NCI-H1417 (cell line): ENCODE data around the gene UTS2B.
"Not testable (repeated sequence)": the region's sequence is repeated elsewhere in the genome, so short reads cannot be mapped to it uniquely, and the experiment has no call there.

ENCODE experiments used
- DNase-seq, 3 experiments: peaks; one replicate each; lab custom pipeline; 2025; lab: John Stamatoyannopoulos, UW

UTS2B gene

DNA sequence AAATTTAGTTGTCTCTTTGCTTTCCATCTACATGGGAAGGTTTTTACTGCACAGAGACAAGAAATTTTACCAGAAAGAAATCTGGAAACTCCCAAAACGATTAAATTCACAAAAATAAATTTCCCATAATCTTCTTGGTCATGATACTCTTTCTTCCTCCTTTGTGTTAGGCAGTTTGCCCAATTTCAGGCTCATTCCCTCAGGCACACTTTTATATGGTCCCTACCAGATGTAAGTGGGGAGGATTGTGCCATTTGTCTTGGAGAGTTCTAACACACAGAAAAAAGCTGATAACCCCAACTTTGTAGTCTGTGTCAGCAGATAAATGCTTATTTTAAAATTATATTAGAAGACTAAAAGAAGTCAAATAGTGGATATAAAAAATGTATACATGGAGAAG, 50.2 kb downstream of the UTS2B start:
- DNase-seq, result no peak

DNA sequence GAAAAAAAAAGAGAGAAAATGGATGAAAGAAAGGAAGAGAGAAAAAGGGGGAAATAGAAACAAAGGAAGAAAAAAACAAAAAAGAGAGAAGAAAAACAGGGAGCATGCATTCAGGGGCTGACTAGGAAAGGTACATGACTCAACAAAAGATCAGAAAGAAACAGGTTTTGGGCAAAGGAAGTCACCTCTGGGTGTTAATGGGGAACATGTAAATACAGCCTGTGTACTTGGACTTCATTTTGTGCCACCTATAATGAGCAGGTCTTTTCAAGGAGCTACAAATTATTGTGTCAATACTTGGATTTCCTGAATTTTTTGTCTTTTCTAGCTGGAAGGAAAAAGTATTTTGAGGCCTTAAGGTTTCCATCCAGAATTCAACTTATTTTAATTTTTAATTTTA, 54.6 kb downstream of the UTS2B start:
- peak in 1 of 3 experiments; percentile 19 for DNase-seq

DNA sequence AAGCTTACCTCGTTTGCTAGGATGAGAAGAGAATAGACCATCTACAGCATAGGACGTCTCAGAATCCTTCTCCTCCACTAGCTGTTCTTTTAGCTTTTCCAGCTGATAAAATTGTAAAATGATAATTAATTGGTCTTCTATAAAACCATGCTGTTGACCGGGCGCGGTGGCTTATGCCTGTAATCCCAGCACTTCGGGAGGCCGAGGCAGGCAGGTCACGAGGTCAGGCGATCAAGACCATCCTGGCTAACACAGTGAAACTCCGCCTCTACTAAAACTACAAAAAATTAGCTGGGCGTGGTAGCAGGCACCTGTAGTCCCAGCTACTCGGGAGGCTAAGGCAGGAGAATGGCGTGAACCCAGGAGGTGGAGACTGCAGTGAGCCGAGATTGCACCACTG, 55.1 kb downstream of the UTS2B start:
- DNase-seq, result not testable (repeated sequence)

DNA sequence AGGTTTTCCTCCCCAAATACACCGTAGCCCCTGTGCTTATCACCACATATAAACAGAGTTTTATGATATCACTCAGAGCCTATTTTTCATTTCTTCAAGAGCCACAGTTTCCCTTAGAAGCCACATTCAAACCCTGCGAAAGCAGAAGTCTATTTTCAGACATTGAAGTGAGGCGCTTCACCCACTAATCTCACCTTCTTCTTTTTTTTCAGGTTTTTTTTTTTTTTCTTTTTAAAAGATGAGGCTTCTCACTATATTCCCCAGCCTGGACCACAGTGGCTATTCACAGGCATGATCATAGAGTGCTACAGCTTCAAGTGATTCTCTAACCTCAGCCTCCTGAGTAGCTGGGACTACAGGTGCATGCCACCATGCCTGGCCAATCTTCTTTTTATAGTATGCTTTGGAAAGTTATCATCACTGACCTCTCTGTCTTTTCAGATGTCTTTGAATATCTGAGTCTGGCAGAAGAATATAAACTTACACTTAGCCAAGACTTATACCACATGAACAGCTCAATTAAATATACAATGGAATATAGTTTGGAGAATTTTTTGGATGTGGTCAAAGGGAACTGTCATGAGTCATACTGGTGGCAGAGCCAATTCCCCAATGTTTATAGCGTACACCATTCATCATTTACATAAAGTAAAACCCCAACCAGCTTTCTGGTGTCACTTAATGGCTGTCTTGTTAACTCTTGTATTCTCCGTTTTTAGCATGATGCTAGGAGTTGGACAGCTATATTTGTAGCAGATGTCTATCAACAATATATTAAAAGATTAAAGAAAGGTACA, 60.8 kb downstream of the UTS2B start:
- no peak for DNase-seq

DNA sequence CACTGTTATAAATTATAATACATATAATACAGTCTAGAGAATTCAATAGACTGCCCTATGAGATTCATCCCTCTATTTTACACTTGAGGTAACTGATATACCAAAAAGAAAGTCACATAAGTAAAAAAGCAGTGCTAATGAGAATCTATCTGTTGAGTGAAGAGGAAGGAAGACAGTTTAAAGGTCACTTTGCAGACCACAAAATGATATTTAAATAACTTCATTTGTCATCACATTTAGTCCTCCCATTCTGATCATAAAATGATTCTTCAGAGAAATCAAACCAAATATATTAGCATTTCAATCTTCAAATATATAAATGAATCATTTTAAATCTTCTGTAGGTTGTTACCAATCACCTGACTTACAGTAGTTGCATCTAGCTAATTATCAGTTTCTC, 61.6 kb downstream of the UTS2B start:
- no peak for DNase-seq

DNA sequence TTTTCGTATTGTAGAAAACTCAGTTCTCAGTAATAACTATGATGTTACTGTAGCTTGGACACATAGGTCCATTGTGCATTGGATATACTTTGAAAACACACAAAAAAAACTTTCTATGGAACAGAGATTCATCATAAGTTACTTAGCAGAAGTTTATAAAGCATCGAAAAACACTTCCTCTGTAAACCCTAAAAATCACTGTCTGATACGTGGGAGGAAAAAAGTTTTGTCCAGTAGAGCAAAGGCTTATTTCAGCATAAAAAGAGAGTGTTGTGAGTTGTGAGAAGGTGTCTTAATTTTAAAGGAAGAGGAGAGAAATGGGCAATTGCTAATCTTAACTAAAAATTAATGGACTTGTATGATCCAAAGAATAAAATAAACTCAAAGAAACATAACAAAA, 66.5 kb downstream of the UTS2B start:
- DNase-seq, result no peak

DNA sequence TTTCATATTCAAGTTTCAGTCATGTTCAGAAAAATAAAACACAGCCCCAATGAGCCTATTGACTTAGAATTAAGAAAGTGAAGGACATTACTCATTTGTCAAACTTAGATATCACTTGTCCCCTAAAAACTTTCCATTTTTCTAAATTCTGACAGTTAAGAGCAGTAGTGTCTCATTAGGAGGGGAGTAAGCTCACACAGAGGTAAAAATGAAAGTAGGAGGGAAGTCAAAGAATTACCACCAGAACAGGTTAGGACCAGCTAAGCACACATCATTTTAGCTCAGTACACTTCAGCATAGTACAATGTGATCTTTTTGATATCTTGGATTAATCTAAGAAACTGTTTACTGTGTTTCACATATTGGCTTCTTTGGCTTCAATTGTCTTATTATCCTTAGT, 67.0 kb downstream of the UTS2B start:
- no peak for DNase-seq

DNA sequence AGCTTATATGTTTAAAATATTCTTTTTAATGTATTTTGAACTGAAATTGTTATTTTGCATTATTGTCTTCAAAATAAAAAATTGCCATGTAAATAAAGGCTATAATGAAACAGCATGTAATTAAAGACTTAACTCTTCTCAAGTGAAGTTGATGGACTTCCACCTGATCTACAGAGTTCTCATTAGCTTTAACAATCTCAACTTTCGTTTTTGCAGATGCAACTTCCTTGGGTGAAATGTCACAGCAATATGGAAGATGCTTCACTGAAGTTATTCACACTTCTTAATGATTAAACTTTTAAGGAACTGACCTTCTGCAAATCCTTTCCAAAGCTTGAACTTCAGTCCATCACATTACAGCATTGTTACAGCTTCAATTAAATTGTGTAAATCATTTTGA, 67.7 kb downstream of the UTS2B start:
- no peak for DNase-seq

DNA sequence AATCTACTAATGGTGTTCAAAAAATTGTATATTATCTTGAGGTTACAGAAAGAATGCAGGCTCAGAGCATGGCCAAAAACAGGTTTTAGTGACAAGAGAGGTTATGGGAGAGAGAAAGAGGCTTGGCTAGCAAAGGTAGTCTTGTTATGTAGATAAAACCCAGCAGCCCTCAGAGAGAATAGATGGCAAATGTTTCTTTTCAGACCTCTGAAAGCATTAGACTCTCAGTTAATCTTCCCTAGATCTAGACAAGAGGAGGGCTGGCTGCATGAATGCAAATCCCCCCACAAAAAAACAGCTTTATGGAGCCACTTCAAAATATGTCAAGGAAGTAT, 69.1 kb downstream of the UTS2B start:
- DNase-seq, result no peak

DNA sequence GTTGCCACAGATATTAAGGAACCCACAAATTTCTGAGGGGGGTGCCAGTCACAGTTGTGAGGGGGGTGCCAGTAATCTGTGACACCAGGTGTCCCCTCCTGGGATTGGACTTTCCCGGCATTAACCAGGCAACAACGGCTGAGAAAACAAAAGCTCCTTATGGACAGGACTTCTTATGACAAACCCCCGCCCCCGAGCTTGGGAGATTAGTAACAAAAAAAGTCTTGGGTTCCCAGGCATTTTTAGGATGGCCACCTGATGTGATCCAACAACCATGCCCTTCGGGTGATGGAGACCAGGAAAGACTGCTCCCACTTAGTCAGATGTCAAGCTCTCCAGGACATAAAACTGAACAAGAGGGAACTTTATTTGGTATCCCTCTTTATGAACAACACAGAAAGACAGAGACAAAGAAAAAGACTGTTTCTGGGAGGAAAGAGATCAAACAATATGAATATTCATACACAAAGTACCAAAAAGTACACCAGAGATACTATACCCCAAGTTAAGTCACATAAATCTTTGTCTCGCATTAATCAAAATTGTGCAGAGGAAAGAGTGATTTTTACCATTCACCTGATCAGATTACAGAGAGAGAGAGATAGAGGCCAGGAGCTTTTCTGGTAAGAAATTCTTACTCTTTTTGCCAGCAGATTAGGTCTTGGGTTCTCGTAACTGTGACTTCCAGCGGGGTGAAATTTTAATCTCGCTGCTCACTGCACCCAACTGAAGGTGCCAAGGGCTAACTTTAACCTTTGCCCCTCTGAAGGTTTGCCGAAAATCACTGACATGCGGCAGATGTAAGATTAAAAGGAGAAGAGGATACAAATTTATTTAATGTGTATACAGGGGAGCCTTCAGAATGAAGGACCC, 69.7 kb downstream of the UTS2B start:
- no peak for DNase-seq

DNA sequence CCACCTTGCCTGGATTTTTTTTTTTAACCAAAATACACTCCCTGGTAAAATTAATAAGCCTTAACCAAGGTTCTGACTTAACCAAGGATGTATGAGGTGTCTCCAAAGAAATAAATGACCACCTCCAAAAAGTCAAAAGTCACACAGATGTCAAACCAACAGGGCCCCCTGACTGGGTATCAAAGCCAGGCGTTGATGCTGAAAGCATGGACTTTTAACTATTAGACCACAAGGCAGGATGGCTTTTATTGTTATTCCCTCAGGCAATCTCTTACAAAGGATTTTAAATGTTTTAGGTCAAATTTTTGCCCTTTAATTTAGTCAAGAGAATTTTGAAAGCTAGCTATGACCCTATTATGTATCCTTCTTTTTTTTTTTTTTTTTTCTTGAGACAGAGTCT, 70.8 kb downstream of the UTS2B start:
- DNase-seq, result no peak

DNA sequence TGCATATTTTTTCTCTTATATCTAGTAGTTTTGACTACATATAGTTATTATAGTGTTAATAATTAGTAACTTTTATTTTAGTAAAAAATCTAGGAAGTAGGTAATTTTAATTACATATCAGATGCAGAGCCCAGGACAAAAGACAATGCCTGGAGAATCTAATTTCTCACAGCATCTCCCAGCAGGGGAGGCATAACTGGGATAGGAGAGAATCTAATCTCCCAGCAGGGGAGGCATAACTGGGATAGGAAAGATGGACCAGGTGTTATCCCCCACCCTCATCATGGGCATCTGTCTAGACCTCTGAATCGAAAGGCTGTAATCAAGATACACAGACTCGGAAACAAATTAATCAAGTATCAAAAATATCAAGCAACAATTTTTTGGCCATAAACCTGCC, 73.0 kb downstream of the UTS2B start:
- DNase-seq, result peak in 2 of 3 experiments; percentile 44 to 75

DNA sequence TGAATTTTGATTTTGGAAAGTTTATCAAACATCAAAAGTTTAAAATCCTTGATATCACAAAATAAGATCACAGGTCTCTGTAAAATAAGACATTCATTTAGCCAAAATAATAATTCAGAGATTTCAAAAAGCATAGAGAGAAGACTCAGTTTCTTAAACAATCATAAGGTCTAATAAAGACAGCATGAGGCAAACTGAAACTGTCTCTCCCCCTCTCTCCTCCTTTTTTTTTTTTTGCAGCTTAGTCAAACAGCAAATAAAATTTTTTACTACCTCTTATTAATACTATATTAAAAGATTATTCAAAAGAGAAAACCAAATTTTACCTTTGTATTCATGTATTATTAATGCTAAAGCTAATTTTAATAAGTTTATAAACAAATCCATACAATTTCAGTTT, 73.9 kb downstream of the UTS2B start:
- no peak for DNase-seq

DNA sequence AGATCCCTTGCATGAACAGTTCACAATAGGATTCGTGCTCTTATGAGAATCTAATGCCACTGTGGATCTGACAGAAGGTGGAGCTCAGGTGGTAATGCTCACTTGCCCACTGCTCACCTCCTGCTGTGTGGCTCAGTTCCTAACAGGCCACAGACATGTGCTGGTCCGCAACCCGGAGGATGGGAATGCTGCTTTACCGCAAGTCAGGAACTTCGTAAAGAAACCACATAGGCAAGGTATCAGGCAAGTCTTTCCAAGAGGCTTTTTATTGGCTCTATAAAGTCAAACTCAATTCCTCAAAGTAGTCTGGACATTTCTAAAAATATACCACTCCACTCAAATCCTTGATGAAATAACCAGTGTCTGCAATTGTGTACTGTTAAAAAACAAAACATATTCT, 75.2 kb downstream of the UTS2B start:
- no peak for DNase-seq

DNA sequence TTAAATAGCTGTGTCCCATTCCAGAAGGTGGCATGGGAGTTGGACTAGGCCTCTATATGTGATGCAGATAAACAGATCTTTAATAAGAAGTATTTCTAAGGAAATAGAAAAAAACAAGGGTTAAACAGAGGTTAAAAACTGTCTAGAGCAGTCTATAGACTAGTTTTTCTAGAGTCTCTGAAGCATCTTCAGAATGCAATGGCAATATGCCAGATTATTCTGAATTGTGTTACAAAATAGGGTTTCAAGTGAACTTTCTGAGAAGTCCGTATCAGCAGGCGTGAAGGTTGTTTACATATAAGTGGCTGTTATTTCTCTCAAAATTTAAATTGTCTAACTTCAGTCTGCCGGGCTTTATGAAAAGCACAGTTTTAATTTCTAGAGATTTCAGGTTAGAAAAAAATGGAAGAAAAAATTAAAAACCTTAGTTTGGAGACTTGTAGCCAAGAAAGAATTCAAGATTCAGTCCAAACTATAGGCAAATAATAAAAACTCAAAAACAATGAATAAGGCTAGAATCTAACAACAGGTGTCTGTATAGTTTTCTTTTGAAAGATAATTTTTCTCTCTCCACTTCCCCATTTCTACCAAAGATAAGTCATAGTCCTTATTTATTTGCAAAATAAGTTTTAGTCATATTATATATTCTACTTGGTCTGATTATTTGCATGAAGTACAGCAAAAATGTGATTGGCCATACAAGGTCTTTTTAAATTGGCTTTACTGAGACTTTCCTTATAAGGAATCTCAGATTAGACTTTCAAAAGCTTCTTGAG, 76.0 kb downstream of the UTS2B start:
- no peak for DNase-seq

DNA sequence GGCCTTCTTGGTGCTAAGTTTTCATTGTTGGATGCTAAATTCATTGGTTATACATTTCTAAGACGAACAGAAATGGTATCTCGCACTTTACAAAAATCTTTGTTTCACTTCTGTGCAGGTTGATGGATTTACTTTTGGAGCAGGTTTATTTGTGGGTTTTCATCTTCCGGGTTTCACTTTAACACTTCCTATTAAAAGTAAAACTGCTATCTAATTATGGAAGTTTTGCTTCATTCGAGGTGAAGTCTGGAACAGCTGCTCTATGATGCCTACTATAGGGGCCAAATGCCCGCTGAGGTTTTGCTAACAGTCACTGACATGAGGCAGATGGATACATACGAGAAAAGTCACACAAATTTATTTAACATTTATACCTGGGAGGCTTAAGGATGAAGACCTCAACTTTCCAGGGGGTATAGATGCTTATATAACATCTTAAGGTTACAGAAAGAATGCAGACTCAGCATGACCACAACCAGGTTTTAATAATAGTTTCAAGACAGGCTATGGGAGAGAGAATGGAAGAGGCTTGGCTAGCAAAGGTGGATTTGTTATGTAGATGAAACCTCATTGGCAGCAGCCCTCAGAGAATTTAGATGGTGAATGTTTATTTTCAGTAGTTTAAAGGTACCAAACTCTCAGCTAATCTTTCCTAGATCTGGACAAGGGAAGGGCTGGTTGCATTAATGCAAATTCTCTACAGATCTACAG, 77.1 kb downstream of the UTS2B start:
- DNase-seq, result no peak

DNA sequence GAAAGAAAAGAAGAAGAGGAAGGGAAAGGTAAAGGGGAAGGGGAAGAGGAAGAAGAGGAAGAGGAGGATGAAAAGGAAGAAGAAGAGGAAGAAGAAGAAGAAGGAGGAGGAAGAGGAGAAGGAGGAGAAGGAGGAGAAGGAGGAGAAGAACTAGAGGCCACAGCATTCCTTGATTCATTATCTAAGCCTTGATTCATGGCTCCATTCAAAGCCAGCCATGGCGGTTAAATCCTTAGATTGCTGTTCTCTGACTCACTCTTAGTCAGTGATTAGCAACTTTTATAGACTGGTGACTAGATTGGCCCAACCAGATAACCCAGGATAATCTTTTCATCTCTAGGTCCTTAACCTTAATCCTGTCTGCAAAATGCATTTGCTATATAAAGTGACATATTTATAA, 83.7 kb downstream of the UTS2B start:
- DNase-seq, result peak in 1 of 3 experiments; percentile 24

DNA sequence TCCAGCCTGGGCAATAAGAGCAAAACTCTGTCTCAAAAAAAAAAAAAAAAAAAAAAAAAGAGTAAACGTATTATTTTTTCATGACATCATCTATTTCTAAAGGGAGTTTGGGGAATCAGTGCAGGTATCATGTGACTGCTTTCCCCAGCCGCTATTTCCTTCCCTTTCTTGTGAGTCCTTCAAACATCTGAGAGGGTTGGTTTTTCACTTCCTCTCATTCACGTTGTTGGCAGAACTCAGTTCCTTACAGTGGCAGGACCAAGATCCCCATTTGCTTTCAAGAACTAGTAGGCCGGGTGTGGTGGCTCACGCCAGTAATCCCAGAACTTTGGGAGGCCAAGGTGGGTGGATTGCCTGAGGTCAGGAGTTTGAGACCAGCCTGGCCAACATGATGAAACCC, 84.3 kb downstream of the UTS2B start:
- DNase-seq, result not testable (repeated sequence)

DNA sequence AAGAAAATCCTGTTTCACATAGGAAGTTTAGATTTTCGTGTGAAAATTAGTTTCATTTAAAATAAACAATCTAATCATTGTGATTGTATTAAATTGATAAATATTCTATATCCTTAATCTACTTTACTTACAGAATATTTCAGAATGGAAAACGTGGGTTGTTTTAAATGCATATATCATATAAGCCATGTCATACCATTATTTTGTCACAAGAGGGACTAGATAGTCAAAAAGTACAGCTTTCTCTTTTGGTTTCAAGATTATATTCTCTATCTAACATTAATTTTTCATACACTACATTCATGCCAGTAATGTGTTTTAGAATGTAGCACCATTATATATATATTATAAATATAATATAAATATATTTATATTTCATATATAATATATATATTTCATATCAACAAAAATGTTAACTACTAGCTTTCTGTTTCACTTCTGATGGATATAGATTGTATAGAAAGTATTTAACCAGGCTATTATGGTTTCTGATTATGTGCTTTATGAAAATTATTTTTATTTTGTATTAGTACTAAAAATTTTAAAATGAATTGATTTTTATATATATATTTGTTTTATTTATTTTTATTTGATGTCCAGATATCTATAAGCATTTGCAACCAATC, 86.0 kb downstream of the UTS2B start:
- DNase-seq, result peak in 1 of 3 experiments; percentile 23

DNA sequence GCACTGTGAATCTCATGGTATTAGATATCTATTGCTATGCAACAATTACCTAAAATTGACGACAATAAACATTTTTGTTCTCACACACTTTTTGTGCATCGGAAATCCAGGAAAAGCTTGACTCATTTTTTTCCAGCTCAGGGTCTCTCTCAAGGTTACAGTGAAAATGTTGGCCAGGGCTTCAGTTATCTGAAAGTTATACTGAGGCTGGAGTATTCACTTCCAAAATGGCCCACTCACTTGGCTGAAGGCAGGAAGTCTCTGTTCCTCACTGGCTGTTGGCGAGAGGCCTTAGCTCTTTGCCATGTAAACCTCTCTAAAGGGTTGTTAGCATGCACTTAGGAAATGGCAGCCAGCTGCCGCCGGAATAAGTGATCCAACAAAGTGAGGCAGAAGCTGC, 89.8 kb downstream of the UTS2B start:
- DNase-seq, result no peak

DNA sequence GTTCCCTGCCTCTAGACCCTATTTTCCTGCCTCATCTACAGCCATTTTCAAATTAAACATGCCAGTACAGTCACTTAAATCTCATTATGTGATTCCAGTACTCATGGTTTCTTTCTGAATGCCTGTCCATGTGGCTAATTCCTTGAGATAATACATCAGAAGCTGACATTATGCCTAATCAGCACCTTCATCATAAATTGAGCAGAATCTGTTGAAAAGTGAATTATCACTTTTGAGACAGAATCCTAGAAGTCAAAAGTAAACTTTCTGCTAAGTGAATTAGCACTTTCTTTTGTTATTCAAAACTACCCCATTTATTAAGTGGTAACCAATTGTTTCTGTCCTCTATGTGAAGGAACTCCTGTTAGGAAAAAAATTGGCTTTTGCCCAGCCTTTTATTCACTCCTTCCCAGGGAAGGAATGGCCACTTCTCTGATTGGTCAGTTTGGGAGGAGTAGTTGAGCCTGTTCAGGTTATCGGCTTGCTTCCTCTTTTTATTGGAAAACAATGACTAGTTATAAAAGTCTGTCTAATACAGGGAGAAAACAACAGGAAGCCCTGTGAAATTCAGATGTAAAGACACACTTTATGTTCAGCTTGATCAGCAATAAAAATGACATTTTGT, 90.8 kb downstream of the UTS2B start:
- DNase-seq, result no peak
